ENCODE data around the gene KLHL40.

The KLHL40 gene

DNA sequence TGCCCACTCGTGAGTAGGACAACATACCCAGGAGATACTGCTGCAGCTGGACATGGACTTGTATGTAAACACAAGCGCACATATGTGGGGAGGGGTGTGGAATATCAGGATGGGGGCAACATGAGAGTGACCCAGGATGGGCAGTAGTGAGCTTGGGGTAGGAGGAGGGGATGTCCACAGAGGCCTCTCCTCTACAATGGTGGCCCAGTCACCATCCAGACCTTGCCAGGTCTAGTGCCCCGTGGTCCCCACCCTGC lies 32.1 kb upstream of the KLHL40 start:
- no peaks in the 10 kb centered on the region for H3K9me3 ChIP-seq (replicated peaks; ENCODE audit: insufficient read depth, low read length)
- no peaks in the 10 kb centered on the region for H3K4me1 ChIP-seq (ENCODE audit: low read length)
- H3K4me3 ChIP-seq (ENCODE audit: low read length): no peak overlapping the region
- TF ChIP-seq, protein P1, sequence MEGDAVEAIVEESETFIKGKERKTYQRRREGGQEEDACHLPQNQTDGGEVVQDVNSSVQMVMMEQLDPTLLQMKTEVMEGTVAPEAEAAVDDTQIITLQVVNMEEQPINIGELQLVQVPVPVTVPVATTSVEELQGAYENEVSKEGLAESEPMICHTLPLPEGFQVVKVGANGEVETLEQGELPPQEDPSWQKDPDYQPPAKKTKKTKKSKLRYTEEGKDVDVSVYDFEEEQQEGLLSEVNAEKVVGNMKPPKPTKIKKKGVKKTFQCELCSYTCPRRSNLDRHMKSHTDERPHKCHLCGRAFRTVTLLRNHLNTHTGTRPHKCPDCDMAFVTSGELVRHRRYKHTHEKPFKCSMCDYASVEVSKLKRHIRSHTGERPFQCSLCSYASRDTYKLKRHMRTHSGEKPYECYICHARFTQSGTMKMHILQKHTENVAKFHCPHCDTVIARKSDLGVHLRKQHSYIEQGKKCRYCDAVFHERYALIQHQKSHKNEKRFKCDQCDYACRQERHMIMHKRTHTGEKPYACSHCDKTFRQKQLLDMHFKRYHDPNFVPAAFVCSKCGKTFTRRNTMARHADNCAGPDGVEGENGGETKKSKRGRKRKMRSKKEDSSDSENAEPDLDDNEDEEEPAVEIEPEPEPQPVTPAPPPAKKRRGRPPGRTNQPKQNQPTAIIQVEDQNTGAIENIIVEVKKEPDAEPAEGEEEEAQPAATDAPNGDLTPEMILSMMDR (IDR thresholded peaks at IDR 0.05; ENCODE audit: low read length): no peak
- TF ChIP-seq EZH2 (optimal IDR thresholded peaks at IDR 0.05; ENCODE audit: low read depth, low read length): no peak
- no peak for TF ChIP-seq EZH2phosphoT487 (IDR thresholded peaks at IDR 0.05; ENCODE audit: low read length)
- no peak overlapping the region for H3K27ac ChIP-seq (ENCODE audit: low read length)
- H3F3A ChIP-seq (ENCODE audit: insufficient read depth, low read length): no peaks in the 10 kb centered on the region
- H3K4me2 ChIP-seq (ENCODE audit: low read depth, low read length): no peak overlapping the region
- no peak for DNase-seq
- H3K9me2 ChIP-seq (replicated peaks; ENCODE audit: insufficient read depth, low read length): no peaks in the 10 kb centered on the region
- no peaks in the 10 kb centered on the region for H4K20me1 ChIP-seq (ENCODE audit: insufficient read depth, low read length)
- H3K9ac ChIP-seq (ENCODE audit: low read length): no peak overlapping the region
- H3K79me2 ChIP-seq (ENCODE audit: low read length): no peaks in the 10 kb centered on the region
- H2AFZ ChIP-seq (ENCODE audit: low read length): no peak overlapping the region
- no peaks in the 10 kb centered on the region for H3K36me3 ChIP-seq (replicated peaks; ENCODE audit: insufficient read depth, low read length)
- H3K27me3 ChIP-seq (replicated peaks; ENCODE audit: insufficient read depth, low read length): no peaks in the 10 kb centered on the region

DNA sequence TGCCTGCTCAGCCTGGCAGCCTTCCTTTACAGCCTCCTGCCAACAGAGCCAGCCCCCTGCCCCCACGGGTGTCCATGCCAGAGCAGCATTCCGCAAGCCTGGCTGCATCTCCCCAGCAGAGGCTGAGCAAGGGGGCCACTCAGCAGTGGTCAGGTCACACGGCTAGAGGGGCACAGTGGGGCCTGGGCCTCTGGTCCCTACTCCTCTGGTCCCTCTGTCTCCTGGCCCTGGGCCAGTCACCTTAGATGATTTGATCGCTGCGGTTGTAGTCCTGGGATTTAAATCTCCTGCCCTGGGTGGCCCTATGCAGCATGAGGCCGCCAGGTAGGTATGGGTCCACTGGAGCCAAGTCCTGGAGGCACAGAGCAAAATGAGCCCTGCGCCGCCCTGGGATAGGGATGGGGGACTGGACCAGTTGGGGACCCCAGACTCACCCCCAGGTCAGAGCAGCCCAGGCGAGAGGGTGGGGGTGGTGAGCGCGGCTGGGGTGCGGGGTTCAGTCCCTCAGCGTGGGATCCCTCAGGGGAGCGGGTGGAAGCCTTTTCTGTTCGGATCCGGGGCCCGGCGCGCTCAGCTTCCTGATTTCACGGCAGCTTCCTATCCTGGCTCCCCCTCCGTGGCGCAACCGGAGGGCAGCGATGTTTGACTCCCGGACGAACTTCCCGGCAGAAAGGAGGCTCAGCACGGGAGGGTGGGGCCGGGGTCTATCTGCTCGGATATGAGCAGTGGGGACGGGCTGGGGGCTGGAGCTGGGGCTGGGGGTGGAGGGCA lies 31.6 kb upstream of the KLHL40 start, which contains the start of gene ZBTB47:
ZBTB47 (plus strand) TSS at position 138 of the 771 bp plus-strand sequence. CDS start 4,659 bp downstream, outside the sequence.
- Histone ChIP-seq H3K36me3 (replicated peaks; ENCODE audit: insufficient read depth, low read length) (no peaks in the 10 kb centered on the region), H3K4me2 (ENCODE audit: low read depth, low read length) (peak within 1 kb of the TSS; percentile 62), H4K20me1 (ENCODE audit: insufficient read depth, low read length) (no peaks in the 10 kb centered on the region), H3K79me2 (ENCODE audit: low read length) (no peaks in the 10 kb centered on the region), H3K9me3 (replicated peaks; ENCODE audit: insufficient read depth, low read length) (no peaks in the 10 kb centered on the region), H3K4me3 (ENCODE audit: low read length) (peak within 1 kb of the TSS; percentile 51), H3F3A (ENCODE audit: insufficient read depth, low read length) (no peaks in the 10 kb centered on the region), H3K9ac (ENCODE audit: low read length) (no peak within 1 kb of the TSS), H3K27ac (ENCODE audit: low read length) (no peak within 1 kb of the TSS), H2AFZ (ENCODE audit: low read length) (peak within 1 kb of the TSS; percentile 51; the same call in 1 of the 2 replicates), H3K4me1 (ENCODE audit: low read length) (no peaks in the 10 kb centered on the region), H3K9me2 (replicated peaks; ENCODE audit: insufficient read depth, low read length) (no peaks in the 10 kb centered on the region), H3K27me3 (replicated peaks; ENCODE audit: insufficient read depth, low read length) (no peaks in the 10 kb centered on the region)
- TF ChIP-seq, protein P1 (IDR thresholded peaks at IDR 0.05; ENCODE audit: low read length): no peak
- TF ChIP-seq EZH2 (optimal IDR thresholded peaks at IDR 0.05; ENCODE audit: low read depth, low read length) (no peak), EZH2phosphoT487 (IDR thresholded peaks at IDR 0.05; ENCODE audit: low read length) (no peak)
- DNase-seq: no peak

DNA sequence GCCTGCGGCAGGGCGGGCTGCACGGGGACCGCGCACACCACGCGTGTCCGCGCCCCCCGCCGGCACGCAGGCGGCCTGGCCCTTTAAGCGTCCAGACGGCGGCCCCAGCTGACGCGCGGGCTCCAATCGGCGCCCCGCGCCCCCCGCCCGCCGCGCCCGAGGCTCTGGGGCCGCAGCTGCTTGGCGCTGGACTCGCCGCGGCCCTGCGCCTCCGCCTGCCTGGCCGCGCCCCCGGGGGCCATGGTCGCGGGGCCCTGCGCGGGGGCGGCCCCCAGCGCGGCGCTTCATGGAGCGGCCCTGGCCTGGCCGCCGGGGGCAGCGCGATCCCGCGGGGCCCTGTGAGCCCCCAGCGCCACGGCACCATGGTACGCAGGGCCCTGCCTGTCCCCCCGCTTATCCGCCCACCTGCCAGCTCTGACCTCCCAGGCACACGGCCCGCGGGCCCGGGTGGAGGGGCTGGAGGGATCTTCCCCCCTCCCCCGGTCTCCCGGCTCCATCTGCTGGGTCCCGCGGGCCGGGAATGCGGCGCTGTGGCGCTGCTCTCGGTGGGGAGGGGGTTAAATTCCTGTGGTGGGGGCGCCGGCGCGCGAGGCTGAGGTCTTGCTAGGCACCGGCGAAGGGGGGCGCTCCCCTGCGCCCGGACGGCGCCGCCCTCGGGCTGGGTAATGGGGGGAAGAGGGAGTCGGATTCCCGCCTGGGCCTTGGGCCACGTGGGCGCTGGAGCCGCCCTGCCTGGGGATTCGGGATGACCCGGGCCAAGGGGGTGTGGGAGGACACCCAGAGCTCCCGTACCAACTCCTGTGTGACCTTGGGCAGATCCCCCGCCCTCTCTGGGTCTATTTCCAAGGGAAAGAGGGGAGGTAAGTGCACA lies 30.8 kb upstream of the KLHL40 start:
- Histone ChIP-seq H3K4me1 (ENCODE audit: low read length) (no peaks in the 10 kb centered on the region), H3K9me3 (replicated peaks; ENCODE audit: insufficient read depth, low read length) (no peaks in the 10 kb centered on the region), H2AFZ (ENCODE audit: low read length) (peak overlapping the region; percentile 51), H3K9ac (ENCODE audit: low read length) (no peak overlapping the region), H3F3A (ENCODE audit: insufficient read depth, low read length) (no peaks in the 10 kb centered on the region), H3K4me2 (ENCODE audit: low read depth, low read length) (peak overlapping the region; percentile 62; the same call in 1 of the 2 replicates), H3K79me2 (ENCODE audit: low read length) (no peaks in the 10 kb centered on the region), H3K27ac (ENCODE audit: low read length) (no peak overlapping the region), H4K20me1 (ENCODE audit: insufficient read depth, low read length) (no peaks in the 10 kb centered on the region), H3K9me2 (replicated peaks; ENCODE audit: insufficient read depth, low read length) (no peaks in the 10 kb centered on the region), H3K36me3 (replicated peaks; ENCODE audit: insufficient read depth, low read length) (no peaks in the 10 kb centered on the region), H3K27me3 (replicated peaks; ENCODE audit: insufficient read depth, low read length) (no peaks in the 10 kb centered on the region), H3K4me3 (ENCODE audit: low read length) (peak overlapping the region; percentile 51; the same call in 1 of the 2 replicates)
- no peak for DNase-seq
- TF ChIP-seq EZH2 (optimal IDR thresholded peaks at IDR 0.05; ENCODE audit: low read depth, low read length) (no peak), EZH2phosphoT487 (IDR thresholded peaks at IDR 0.05; ENCODE audit: low read length) (no peak)
- TF ChIP-seq, protein P1 (IDR thresholded peaks at IDR 0.05; ENCODE audit: low read length): no peak
